Activated CD4-positive, alpha-beta T cell treated with anti-CD3 and anti-CD28 coated beads for 36 hours (primary cell): ENCODE results near the gene SF1. TPM values are rescaled to one million over a fixed set of nuclear protein-coding genes. Genes with fewer than 3 reads are reported as not detected.

ENCODE experiments used
- ATAC-seq: fragments of 200-7000 bp; cut with Tn5 transposase; one replicate; pipeline ENCODE4 v1.10.0; 2021; ENCODE audit warnings: mild to moderate bottlenecking, moderate library complexity
- CTCF ChIA-PET: fragments of 350-600 bp; sonication (Branson Sonifier 250); formaldehyde crosslinking; loops from one replicate; lab custom pipeline; 2021; ENCODE audit warnings: antibody characterized with exemption; lab: Charles Lee
- POLR2A ChIA-PET: fragments of 350-600 bp; sonication (Branson Sonifier 250); formaldehyde crosslinking; loops from one replicate; lab custom pipeline; 2021; ENCODE audit warnings: antibody characterized with exemption, inconsistent platforms; lab: Charles Lee
- DNase-seq: peaks from one replicate; pipeline ENCODE4 v3.0.0-alpha.2; 2020
- H3K27ac Mint-ChIP-seq: one replicate; pipeline ENCODE4 v1.8.0; 2021; ENCODE audit warnings: mixed read lengths
- H3K27me3 Mint-ChIP-seq: one replicate; pipeline ENCODE4 v1.8.0; 2021; ENCODE audit warnings: mixed read lengths
- H3K36me3 Mint-ChIP-seq: one replicate; pipeline ENCODE4 v1.8.0; 2021; ENCODE audit warnings: low read depth, mixed read lengths
- H3K4me1 Mint-ChIP-seq: one replicate; pipeline ENCODE4 v1.8.0; 2021; ENCODE audit warnings: mixed read lengths
- H3K4me3 Mint-ChIP-seq: one replicate; pipeline ENCODE4 v1.8.0; 2021; ENCODE audit warnings: mild to moderate bottlenecking, moderate library complexity, mixed read lengths
- H3K9me3 Mint-ChIP-seq: one replicate; pipeline ENCODE4 v1.8.0; 2021; ENCODE audit warnings: low read depth, mixed read lengths
- intact Hi-C, 2 experiments: fragments of 100-400 bp; cut with DNase I in 1 of 2; cut with micrococcal nuclease in 1 of 2; formaldehyde crosslinking; loops; one replicate each; pipeline versions ENCODE4 v1.14.2 to v1.15.1; 2022 to 2024; cut with DNase I, micrococcal nuclease
- total RNA-seq, 2 experiments: library from RNA; stranded (reverse); gene quantifications; one replicate each; pipeline ENCODE4 v1.2.3, GENCODE V29; 2021

The SF1 gene
- total RNA-seq, 2 experiments from 2014 or later: 318 to 362 TPM

DNA sequence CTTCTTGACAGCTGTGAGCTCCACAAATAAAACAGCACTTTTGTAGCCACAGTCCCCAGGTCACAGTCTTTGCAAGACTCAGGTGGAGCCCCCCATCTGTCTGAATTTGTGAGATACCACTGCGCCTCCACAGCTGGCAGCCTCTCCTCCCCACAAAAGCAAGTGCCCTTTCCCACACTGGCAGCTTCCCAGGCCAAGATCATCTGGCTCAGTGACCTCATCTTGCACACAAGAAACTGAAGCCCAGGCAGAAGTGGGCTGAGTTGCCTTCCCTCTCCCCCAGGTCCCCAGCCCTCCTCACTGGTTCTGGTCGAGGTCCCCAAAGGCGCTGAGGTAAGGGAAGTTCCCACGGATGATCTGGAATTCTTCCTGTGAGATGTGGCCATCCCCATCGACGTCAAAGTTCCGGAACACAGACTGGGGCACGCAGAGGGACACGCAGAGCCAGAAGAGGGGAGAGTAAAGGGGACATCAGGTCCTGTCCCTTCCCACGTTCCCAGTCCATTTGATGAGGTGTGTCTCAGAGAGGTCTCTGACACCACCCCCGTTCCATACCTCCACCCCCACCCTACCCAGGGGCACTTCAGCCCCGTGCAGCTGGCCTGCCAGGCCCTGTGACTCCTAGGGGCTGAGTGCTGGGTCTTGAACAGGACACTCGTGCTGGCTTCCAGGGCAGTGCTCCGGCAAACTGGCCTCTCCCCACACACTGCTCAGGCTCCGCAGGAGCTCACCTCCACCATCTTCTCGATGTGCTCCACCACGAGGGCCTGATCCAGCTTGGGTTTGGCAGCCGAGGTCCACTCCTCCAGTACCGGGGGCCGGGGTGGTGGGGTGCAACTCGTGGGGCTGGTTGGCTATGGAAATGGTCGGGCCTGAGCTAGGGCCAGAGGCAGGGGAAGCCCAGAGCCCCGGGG lies 43.3 kb downstream of the SF1 start:
- Mint-ChIP-seq H3K4me3 (no peak overlapping the region), H3K9me3 (no peaks in the 10 kb centered on the region), H3K27ac (peak overlapping the region; percentile 53), H3K36me3 (peaks cover 2% of the 10 kb centered on the region), H3K4me1 (peaks cover 11% of the 10 kb centered on the region), H3K27me3 (no peaks in the 10 kb centered on the region)
- ChIA-PET CTCF (interaction anchor here (0.6 to 1.8 kb wide), 4 partner anchors 13 to 176 kb away, joined by 3 to 6 read pairs (median 4); no protein-coding TSS in a partner anchor), POLR2A (no interaction called here)
- DNase-seq (no peak), ATAC-seq (no peak)
- intact Hi-C loops: no loop called here

DNA sequence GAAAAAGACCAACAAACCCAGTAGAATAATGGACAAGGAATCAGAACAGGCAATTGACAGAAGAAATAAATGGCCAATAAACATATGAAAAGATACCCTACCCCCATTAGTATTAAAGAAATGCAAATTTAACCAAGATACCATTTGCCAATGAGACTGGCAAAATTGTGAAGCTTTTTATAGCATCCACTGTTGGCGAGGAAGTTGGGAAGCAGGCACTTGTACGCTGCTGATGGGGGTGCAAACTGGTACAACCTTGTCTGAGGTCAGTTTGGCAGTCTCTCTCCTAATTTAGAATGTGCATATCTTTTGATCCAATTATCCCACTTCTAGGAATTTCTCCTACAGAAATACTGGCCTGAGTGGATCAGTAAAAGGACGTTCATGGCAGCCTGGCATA lies 46.7 kb downstream of the SF1 start:
- Mint-ChIP-seq H3K4me1 (peaks cover 8% of the 10 kb centered on the region), H3K4me3 (no peak overlapping the region), H3K27me3 (no peaks in the 10 kb centered on the region), H3K9me3 (no peaks in the 10 kb centered on the region), H3K36me3 (peaks cover 2% of the 10 kb centered on the region), H3K27ac (no peak overlapping the region)
- intact Hi-C loops: no loop called here
- DNase-seq: no peak
- no peak for ATAC-seq
- CTCF ChIA-PET: interaction anchor here (1.0 to 1.1 kb wide), 2 partner anchors 16 to 43 kb away, joined by 3 to 4 read pairs; no protein-coding TSS in a partner anchor
- POLR2A ChIA-PET: no interaction called here

DNA sequence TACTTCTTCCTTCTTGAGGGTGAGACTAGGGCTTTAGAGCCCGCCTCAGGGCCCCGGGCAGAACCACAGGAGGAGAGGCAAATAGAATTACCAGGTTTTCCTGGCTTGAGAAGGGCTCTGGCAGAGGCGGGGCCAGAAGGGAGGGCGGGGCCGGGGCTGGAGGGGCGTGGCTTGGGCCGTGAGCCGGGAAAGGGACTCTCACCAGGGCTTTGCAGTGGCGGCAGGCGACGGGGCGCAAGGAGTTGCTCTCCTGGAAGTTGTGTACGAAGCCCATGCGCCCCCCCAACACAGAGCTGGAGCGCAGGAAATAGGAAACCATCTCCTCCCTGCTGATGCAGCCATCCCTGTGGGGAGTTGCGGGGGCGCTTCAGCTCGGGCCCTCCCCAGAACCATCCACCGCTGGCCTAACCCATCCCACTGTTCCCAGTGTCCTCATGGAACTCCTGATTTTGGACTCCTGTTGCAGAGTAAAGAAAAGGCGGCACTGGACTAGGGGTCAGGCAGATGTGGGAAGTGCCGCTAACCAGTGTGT lies 48.4 kb downstream of the SF1 start:
- Mint-ChIP-seq H3K36me3 (peaks cover 2% of the 10 kb centered on the region), H3K27ac (no peak overlapping the region), H3K4me1 (peaks cover 6% of the 10 kb centered on the region), H3K9me3 (no peaks in the 10 kb centered on the region), H3K27me3 (no peaks in the 10 kb centered on the region), H3K4me3 (no peak overlapping the region)
- DNase-seq (peak; percentile 64), ATAC-seq (peak; percentile 51)
- ChIA-PET CTCF (interaction anchor here (0.7 kb wide), 1 partner anchor 13 kb away, joined by 3 read pairs; no protein-coding TSS in a partner anchor), POLR2A (interaction anchor here (0.7 kb wide), 1 partner anchor 47 kb away, joined by 4 read pairs; no protein-coding TSS in a partner anchor)
- intact Hi-C loops: no loop called here

DNA sequence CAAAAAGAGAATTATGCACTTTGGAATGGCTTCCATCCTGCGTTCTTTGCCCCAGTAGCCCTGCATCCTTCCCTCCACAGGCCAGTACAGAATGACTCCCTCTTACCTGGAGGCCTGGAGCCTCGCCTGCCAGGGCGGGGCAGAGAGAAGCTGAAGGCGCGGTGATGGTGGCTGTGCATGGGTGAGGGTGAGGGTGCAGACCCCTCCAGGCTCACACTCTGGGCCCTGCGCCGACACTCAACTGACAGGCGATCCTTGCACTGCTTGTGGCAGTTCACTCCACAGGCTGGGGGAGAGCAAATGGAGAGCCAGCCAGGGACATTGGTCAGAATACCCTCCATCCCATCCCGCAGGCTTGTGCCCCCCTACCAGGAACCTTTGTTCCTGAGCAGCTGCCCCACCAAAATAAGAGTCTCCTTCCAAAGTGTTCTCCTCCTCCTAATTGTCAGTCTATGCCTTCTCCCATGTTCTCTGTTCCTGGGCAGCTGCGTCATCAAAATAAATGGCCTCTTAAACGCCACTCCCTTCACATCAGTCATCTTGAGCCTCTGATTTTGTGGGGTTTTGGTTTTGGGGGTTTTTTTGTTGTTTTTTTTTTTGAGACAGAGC lies 49.5 kb downstream of the SF1 start:
- Mint-ChIP-seq H3K27ac (no peak overlapping the region), H3K4me3 (no peak overlapping the region), H3K4me1 (peaks cover 11% of the 10 kb centered on the region), H3K9me3 (no peaks in the 10 kb centered on the region), H3K36me3 (peaks cover 2% of the 10 kb centered on the region), H3K27me3 (no peaks in the 10 kb centered on the region)
- CTCF ChIA-PET: no interaction called here
- ATAC-seq: no peak
- POLR2A ChIA-PET: interaction anchor here (0.7 kb wide), 1 partner anchor 48 kb away, joined by 4 read pairs; no protein-coding TSS in a partner anchor
- DNase-seq: no peak
- intact Hi-C loops: no loop called here

DNA sequence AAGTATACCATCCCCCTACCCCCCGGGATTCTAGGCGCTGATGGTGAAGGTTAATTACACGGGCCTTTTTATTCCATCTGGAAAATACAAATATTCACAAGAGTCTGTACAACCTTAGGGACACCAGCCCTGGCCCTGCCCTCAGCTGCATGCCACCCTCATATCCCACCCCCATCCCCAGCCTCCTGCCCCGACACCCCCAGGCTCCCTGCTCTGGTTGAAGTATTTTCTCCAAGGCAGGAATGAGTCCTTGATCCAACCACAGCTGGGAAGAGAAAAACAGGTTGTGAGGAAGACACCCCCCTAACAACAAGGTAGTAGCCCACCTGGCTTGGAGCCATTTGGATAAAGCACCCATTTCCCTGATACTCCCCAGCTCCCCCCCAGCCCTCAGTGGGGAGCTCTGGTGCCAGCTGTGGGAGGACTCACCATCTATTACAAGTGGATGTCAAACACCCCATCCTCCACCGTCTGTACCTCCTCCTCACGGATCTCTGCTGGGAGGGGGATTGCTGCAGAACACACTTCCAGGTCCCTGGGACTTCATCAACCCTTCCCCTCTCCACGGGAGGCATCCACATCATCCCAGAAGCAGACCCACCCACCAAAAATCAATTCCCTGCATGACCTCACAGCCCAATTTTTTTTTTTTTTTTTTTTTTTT lies 51.3 kb downstream of the SF1 start:
- CTCF ChIA-PET: interaction anchor here (0.7 to 0.9 kb wide), 2 partner anchors 12 to 15 kb away, joined by 4 to 5 read pairs; no protein-coding TSS in a partner anchor
- no peak overlapping the region for H3K4me3 Mint-ChIP-seq
- DNase-seq (no peak), ATAC-seq (no peak)
- no peak overlapping the region for H3K27ac Mint-ChIP-seq
- intact Hi-C loops: no loop called here
- H3K27me3 Mint-ChIP-seq: peaks cover 5% of the 10 kb centered on the region
- H3K4me1 Mint-ChIP-seq: peaks cover 11% of the 10 kb centered on the region
- no peaks in the 10 kb centered on the region for H3K36me3 Mint-ChIP-seq
- POLR2A ChIA-PET: no interaction called here
- H3K9me3 Mint-ChIP-seq: no peaks in the 10 kb centered on the region

DNA sequence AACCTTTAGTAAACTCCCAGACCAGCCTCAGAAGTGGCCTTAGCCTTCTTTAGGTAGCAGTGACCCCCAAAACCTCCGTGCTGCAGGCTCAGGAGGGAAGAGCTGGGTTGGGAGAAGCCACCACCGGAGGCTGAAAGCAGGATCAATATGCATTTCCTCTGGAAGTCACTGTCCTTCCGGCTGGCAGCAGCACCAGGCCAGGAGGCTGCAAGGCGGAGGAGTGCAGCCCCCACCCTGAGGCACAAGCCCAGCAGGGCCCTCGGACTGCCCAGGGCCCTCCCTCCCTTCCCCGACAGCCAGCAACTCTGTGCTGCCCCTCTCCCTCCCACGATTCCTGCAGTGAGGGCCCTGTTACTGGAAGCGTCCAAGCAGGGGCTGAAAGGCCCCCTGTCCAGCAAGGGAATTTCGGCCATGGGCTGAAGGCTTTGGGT lies 52.1 kb downstream of the SF1 start:
- Mint-ChIP-seq H3K9me3 (no peaks in the 10 kb centered on the region), H3K4me3 (no peak overlapping the region), H3K4me1 (peaks cover 11% of the 10 kb centered on the region), H3K36me3 (no peaks in the 10 kb centered on the region), H3K27me3 (peaks cover 11% of the 10 kb centered on the region), H3K27ac (no peak overlapping the region)
- intact Hi-C loops: no loop called here
- ATAC-seq (no peak), DNase-seq (no peak)
- POLR2A ChIA-PET: no interaction called here
- CTCF ChIA-PET: no interaction called here

DNA sequence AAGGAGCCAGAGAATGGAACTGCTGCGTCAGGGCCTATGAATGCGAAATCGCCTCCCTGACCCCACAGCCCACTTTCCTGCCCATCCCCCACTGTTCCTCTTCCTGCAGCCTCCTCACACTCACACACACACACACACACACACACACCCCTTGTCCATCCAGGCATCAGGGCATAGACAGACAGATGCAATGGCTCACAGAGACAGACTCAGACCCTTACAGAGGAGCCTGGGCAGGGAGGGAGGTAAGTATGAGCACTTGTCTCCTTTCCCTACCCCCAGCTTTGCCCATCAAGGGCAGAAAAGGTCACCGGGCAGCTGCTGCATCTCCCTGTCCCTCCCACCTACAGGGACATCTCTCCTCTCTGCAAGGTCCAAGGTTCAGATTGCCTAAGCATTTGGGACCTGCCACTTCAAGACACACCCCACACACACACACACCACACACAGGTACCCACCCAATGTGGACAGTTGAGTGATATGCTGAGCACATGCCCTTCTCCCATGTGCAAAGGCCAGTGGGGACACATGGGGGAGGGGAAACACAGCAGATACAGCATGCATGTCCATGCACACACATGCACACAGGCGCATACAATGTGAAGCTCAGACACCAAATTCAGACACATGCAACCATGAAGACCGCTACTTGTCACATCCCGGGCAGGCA lies 53.3 kb downstream of the SF1 start:
- Mint-ChIP-seq H3K9me3 (no peaks in the 10 kb centered on the region), H3K4me1 (peaks cover 11% of the 10 kb centered on the region), H3K36me3 (no peaks in the 10 kb centered on the region), H3K4me3 (no peak overlapping the region), H3K27ac (no peak overlapping the region), H3K27me3 (peaks cover 16% of the 10 kb centered on the region)
- intact Hi-C loops: no loop called here
- CTCF ChIA-PET: interaction anchor here (0.6 kb wide), 1 partner anchor 10 kb away, joined by 3 read pairs; no protein-coding TSS in a partner anchor
- ATAC-seq: no peak
- no peak for DNase-seq
- POLR2A ChIA-PET: interaction anchor here (0.6 kb wide), 1 partner anchor 358 kb away, joined by 3 read pairs; no protein-coding TSS in a partner anchor

DNA sequence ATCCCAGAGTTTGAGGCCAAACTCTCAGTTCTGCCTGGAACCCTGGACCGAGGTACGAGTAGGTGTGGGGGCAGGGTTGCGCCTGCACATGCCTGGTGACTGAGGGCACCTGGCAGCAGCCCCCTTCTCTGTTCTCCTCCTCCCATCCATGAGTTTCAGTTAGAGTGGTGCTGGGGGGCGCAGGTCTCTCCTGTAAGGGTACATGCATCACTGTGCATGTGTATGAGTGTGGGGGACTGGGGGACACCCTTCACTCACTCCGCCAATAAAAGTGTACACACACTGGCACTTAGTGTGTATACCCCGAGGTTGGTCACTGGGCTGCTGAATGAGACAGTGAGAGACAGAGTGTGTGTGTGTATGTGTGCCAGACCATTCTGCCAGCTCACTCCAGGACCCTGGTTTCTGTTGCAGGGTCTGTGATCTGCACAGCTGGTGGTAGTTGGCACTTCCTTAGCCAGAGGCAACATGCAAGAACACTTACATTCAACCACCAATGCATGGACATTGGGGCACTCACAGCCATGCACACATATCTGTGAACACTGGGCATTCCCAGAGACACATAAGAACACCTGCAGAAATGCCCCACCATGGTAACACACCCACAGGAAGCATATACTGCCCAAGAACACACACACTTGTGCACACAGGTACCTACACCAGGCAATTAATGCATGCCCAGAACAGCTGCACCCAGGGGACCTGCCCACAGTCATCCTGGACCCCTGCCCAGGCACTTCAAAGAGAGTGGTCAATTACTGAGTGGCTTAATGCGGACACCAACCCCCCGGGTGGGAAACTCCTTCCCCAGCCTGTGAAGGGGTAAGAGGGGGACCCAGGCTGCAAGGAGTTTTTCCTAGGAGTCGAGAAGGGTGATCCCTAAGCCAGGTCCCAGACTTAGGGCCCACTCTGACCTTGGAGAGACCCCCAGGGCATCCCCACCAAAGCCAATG lies 54.2 kb downstream of the SF1 start:
- ChIA-PET POLR2A (no interaction called here), CTCF (no interaction called here)
- no peak overlapping the region for H3K27ac Mint-ChIP-seq
- intact Hi-C loops: loop anchor here (1.0 kb wide), 5 partner anchors 19 to 365 kb away; partner anchors contain the start of genes ATG2A (in 1 of the 2) and RPS6KA4 (in 1 of the 2)
- peaks cover 18% of the 10 kb centered on the region for H3K27me3 Mint-ChIP-seq
- no peaks in the 10 kb centered on the region for H3K36me3 Mint-ChIP-seq
- ATAC-seq: no peak
- DNase-seq: no peak
- H3K4me1 Mint-ChIP-seq: peaks cover 11% of the 10 kb centered on the region
- no peaks in the 10 kb centered on the region for H3K9me3 Mint-ChIP-seq
- peak overlapping the region; percentile 46 for H3K4me3 Mint-ChIP-seq

DNA sequence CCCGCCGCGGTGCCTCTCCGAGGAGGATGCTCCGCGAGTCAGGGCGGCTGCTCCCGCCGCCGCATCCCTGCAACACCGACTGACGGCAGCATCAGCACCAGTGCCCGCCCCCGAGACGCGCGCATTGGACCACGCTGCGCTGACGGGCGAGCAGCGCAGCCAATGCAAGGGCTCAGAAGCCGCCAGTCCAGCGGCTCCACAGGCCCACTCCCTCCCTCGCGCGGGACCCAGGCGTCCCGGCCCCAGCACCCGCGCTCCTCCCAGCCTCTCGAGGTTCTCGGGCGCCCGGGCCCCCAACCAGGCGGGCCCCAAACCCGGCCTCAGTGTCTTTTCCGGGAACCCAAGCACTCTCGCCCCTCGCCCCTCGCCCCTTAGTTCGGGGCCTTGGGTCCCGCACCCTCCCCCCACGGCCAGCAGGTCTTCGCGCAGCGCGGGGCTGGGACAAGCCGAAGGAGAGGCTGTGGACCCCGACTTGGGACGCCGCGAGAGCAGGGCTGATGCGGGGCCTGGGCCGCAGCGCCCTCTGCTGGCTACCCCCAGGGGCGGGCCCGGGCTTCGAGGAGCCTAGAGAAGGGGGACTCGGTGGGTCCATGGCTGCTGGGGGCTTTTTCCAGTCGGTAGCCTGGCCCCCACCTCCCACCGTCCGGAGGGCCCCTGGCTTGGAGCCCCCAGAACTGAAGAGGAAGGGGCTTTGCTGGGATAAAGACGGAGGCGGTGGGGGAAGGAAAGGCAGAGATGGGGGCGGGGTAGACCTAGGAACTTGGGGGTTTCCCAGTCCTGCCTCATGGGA lies 55.0 kb downstream of the SF1 start, which contains the start of gene NRXN2:
NRXN2 (minus strand) TSS at position 81 of the 790 bp plus-strand sequence. CDS start 9,498 bp downstream, outside the sequence.
- Mint-ChIP-seq H3K9me3 (no peaks in the 10 kb centered on the region), H3K27ac (no peak within 1 kb of the TSS), H3K4me1 (peaks cover 11% of the 10 kb centered on the region), H3K36me3 (no peaks in the 10 kb centered on the region), H3K4me3 (peak within 1 kb of the TSS; percentile 46), H3K27me3 (peaks cover 19% of the 10 kb centered on the region)
- DNase-seq (peak; percentile 94), ATAC-seq (peak; percentile 99)
- intact Hi-C loops: loop anchor here (1.0 kb wide), 5 partner anchors 20 to 364 kb away; partner anchors contain the start of genes ATG2A (in 1 of the 2) and RPS6KA4 (in 1 of the 2)
- ChIA-PET CTCF (no interaction called here), POLR2A (no interaction called here)
